ENCODE measurements around the gene CARMIL1.

The CARMIL1 gene

GRCh38 chr6:25628471-25629197 lies 349.5 kb downstream of the CARMIL1 start:
- H3K4me1 ChIP-seq (ENCODE audit: control insufficient read depth, insufficient read depth, low read length), result no peaks in the 10 kb centered on the region
- no peak overlapping the region for H3K27ac ChIP-seq (ENCODE audit: low read depth, low read length)
- no peak overlapping the region for H3K4me3 ChIP-seq (ENCODE audit: low read length)
- H3K9ac ChIP-seq (ENCODE audit: low read length), result no peak overlapping the region
- no peaks in the 10 kb centered on the region for H3K27me3 ChIP-seq (ENCODE audit: control insufficient read depth, insufficient read depth, low read length)
- H3K36me3 ChIP-seq (ENCODE audit: control insufficient read depth, insufficient read depth, low read length), result no peaks in the 10 kb centered on the region

- Histone ChIP-seq H3K9ac (ENCODE audit: low read length) (no peak overlapping the region), H3K4me3 (ENCODE audit: low read length) (no peak overlapping the region), H3K27ac (ENCODE audit: low read depth, low read length) (no peak overlapping the region), H3K27me3 (ENCODE audit: control insufficient read depth, insufficient read depth, low read length) (no peaks in the 10 kb centered on the region), H3K36me3 (ENCODE audit: control insufficient read depth, insufficient read depth, low read length) (no peaks in the 10 kb centered on the region), H3K4me1 (ENCODE audit: control insufficient read depth, insufficient read depth, low read length) (no peaks in the 10 kb centered on the region)
Observed at GRCh38 chr6:25629198-25629576, 350.0 kb downstream of the CARMIL1 start.

DNA sequence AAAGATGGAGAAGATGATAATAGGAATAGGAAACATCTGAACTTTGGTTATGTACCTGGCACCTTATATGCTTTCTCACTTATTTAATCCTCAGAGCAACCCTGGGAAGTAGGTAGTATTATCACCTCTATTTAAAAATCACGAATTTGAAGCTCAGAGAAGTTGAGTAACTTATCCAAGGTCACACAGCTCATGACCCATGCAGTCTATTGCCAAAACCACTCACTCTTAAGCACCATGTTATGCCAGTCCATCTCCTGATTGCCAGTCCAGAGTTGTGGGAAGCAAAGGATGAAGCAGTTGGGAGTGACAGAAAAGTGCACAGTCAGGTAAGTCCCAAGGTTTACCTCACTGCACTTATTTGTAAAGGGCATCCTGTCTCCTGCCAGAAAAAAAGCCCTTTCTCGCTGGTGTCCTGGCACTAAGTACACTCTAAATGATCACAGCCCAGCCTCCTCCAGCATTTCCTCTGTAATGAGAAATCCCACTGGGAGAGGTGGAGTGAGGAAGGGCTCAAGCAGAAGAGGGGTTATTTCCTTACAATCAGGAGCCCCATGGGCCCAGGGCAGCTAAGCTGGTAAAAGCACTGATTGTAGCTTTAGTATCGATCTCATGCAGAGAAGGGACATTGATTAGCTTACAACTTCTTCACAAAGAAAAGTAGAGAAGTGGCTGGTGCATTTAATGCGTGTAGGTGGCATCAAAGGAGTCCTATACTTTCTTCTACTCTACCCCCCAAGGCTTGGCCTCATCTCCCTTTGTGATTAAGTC lies 351.5 kb downstream of the CARMIL1 start:
- no peaks in the 10 kb centered on the region for H3K36me3 ChIP-seq (ENCODE audit: control insufficient read depth, insufficient read depth, low read length)
- H3K27ac ChIP-seq (ENCODE audit: low read depth, low read length), result no peak overlapping the region

DNA sequence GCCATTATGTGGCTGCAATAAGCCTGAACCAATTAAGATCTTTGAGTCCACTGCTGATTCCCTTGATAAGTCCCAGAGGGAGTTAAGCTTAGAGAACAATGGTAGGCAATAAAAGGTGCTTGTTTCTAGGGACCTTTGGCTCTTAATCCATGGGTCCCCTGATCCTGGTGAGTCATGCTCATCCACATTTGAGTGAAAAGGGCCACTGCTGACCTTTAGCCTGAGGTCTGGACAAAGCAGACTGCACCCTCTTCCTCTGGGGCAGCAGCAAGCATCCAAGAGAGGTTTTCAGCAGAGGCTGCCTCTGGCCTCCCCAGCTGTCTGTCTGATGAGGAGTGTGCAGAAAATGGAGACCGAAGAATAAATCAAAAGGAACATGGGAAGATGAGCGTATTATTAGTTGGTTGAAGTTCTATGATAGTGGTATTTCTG lies 356.7 kb downstream of the CARMIL1 start:
- no peak overlapping the region for H3K9ac ChIP-seq (ENCODE audit: low read length)
- no peak overlapping the region for H3K27ac ChIP-seq (ENCODE audit: low read depth, low read length)
- no peak overlapping the region for H3K4me3 ChIP-seq (ENCODE audit: low read length)
- H3K4me1 ChIP-seq (ENCODE audit: control insufficient read depth, insufficient read depth, low read length), result no peaks in the 10 kb centered on the region
- no peaks in the 10 kb centered on the region for H3K36me3 ChIP-seq (ENCODE audit: control insufficient read depth, insufficient read depth, low read length)
- no peaks in the 10 kb centered on the region for H3K27me3 ChIP-seq (ENCODE audit: control insufficient read depth, insufficient read depth, low read length)

More for the DNA sequence above, 351.5 kb downstream of the CARMIL1 start:
- H3K9ac ChIP-seq (ENCODE audit: low read length), result no peak overlapping the region
- H3K4me1 ChIP-seq (ENCODE audit: control insufficient read depth, insufficient read depth, low read length), result no peaks in the 10 kb centered on the region
- no peaks in the 10 kb centered on the region for H3K27me3 ChIP-seq (ENCODE audit: control insufficient read depth, insufficient read depth, low read length)
- no peak overlapping the region for H3K4me3 ChIP-seq (ENCODE audit: low read length)

DNA sequence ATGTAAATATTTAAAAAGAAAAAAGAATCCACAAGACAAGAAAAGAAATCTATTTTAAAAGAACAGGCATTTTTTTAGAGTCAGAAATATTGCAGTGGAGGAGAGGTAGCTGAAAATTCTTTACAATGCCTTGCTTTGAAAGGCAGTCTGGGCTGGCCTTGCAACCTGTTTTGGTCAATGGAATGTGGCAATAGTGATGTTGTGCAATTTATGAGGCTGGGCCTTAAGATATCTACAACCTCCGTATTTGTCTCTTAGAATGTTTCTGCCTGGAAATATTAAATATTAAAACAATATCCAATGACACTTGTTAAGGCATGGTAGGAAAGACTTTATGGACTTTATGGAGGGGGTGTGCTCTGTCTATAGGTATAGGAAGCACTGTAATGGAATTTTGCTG lies 358.0 kb downstream of the CARMIL1 start:
- Histone ChIP-seq H3K9ac (ENCODE audit: low read length) (no peak overlapping the region), H3K4me3 (ENCODE audit: low read length) (no peak overlapping the region), H3K36me3 (ENCODE audit: control insufficient read depth, insufficient read depth, low read length) (no peaks in the 10 kb centered on the region), H3K27me3 (ENCODE audit: control insufficient read depth, insufficient read depth, low read length) (no peaks in the 10 kb centered on the region), H3K4me1 (ENCODE audit: control insufficient read depth, insufficient read depth, low read length) (no peaks in the 10 kb centered on the region), H3K27ac (ENCODE audit: low read depth, low read length) (no peak overlapping the region)

- Histone ChIP-seq H3K36me3 (ENCODE audit: control insufficient read depth, insufficient read depth, low read length) (no peaks in the 10 kb centered on the region), H3K27me3 (ENCODE audit: control insufficient read depth, insufficient read depth, low read length) (no peaks in the 10 kb centered on the region)
Observed at GRCh38 chr6:25637960-25638434, 358.8 kb downstream of the CARMIL1 start.

GRCh38 chr6:25639653-25640052 lies 360.5 kb downstream of the CARMIL1 start:
- Histone ChIP-seq H3K36me3 (ENCODE audit: control insufficient read depth, insufficient read depth, low read length) (no peaks in the 10 kb centered on the region), H3K4me3 (ENCODE audit: low read length) (no peak overlapping the region), H3K27me3 (ENCODE audit: control insufficient read depth, insufficient read depth, low read length) (no peaks in the 10 kb centered on the region)

More at GRCh38 chr6:25637960-25638434, 358.8 kb downstream of the CARMIL1 start:
- H3K4me3 ChIP-seq (ENCODE audit: low read length), result no peak overlapping the region
- H3K4me1 ChIP-seq (ENCODE audit: control insufficient read depth, insufficient read depth, low read length), result no peaks in the 10 kb centered on the region
- no peak overlapping the region for H3K27ac ChIP-seq (ENCODE audit: low read depth, low read length)
- no peak overlapping the region for H3K9ac ChIP-seq (ENCODE audit: low read length)

GRCh38 chr6:25640446-25640845 lies 361.3 kb downstream of the CARMIL1 start:
- no peaks in the 10 kb centered on the region for H3K27me3 ChIP-seq (ENCODE audit: control insufficient read depth, insufficient read depth, low read length)
- H3K4me1 ChIP-seq (ENCODE audit: control insufficient read depth, insufficient read depth, low read length), result no peaks in the 10 kb centered on the region
- no peak overlapping the region for H3K9ac ChIP-seq (ENCODE audit: low read length)
- no peaks in the 10 kb centered on the region for H3K36me3 ChIP-seq (ENCODE audit: control insufficient read depth, insufficient read depth, low read length)
- H3K27ac ChIP-seq (ENCODE audit: low read depth, low read length), result no peak overlapping the region
- no peak overlapping the region for H3K4me3 ChIP-seq (ENCODE audit: low read length)

More at GRCh38 chr6:25639653-25640052, 360.5 kb downstream of the CARMIL1 start:
- Histone ChIP-seq H3K9ac (ENCODE audit: low read length) (no peak overlapping the region), H3K4me1 (ENCODE audit: control insufficient read depth, insufficient read depth, low read length) (no peaks in the 10 kb centered on the region), H3K27ac (ENCODE audit: low read depth, low read length) (no peak overlapping the region)

DNA sequence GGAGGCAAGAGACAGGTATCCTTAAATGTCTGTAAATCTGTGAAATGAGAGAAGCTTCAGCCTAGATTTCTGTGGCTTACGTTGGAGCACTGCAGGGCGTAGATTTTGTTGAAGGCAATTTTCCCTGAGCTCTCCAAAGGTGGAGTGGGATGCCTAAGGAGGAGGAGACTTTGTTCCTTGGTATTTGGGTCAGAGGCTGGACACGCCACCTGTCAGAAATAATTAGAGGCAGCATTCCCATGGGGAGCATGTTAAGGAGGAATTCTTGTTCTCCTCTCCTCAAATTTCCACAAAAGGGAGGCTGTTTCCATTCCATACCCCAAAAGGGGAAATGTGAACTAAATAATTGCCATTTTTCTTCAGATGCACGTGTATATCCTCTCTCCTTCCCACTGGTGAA lies 361.7 kb downstream of the CARMIL1 start:
- Histone ChIP-seq H3K9ac (ENCODE audit: low read length) (no peak overlapping the region), H3K36me3 (ENCODE audit: control insufficient read depth, insufficient read depth, low read length) (no peaks in the 10 kb centered on the region), H3K4me1 (ENCODE audit: control insufficient read depth, insufficient read depth, low read length) (no peaks in the 10 kb centered on the region), H3K27ac (ENCODE audit: low read depth, low read length) (no peak overlapping the region), H3K27me3 (ENCODE audit: control insufficient read depth, insufficient read depth, low read length) (no peaks in the 10 kb centered on the region), H3K4me3 (ENCODE audit: low read length) (no peak overlapping the region)

GRCh38 chr6:25641377-25641776 lies 362.2 kb downstream of the CARMIL1 start:
- H3K27ac ChIP-seq (ENCODE audit: low read depth, low read length), result no peak overlapping the region
- no peaks in the 10 kb centered on the region for H3K36me3 ChIP-seq (ENCODE audit: control insufficient read depth, insufficient read depth, low read length)
- no peaks in the 10 kb centered on the region for H3K27me3 ChIP-seq (ENCODE audit: control insufficient read depth, insufficient read depth, low read length)
- no peak overlapping the region for H3K4me3 ChIP-seq (ENCODE audit: low read length)
- no peak overlapping the region for H3K9ac ChIP-seq (ENCODE audit: low read length)
- no peaks in the 10 kb centered on the region for H3K4me1 ChIP-seq (ENCODE audit: control insufficient read depth, insufficient read depth, low read length)

GRCh38 chr6:25641940-25642666 lies 362.9 kb downstream of the CARMIL1 start:
- H3K9ac ChIP-seq (ENCODE audit: low read length), result no peak overlapping the region
- H3K4me1 ChIP-seq (ENCODE audit: control insufficient read depth, insufficient read depth, low read length), result no peaks in the 10 kb centered on the region
- no peak overlapping the region for H3K4me3 ChIP-seq (ENCODE audit: low read length)
- H3K27ac ChIP-seq (ENCODE audit: low read depth, low read length), result no peak overlapping the region
- H3K27me3 ChIP-seq (ENCODE audit: control insufficient read depth, insufficient read depth, low read length), result no peaks in the 10 kb centered on the region
- no peaks in the 10 kb centered on the region for H3K36me3 ChIP-seq (ENCODE audit: control insufficient read depth, insufficient read depth, low read length)

DNA sequence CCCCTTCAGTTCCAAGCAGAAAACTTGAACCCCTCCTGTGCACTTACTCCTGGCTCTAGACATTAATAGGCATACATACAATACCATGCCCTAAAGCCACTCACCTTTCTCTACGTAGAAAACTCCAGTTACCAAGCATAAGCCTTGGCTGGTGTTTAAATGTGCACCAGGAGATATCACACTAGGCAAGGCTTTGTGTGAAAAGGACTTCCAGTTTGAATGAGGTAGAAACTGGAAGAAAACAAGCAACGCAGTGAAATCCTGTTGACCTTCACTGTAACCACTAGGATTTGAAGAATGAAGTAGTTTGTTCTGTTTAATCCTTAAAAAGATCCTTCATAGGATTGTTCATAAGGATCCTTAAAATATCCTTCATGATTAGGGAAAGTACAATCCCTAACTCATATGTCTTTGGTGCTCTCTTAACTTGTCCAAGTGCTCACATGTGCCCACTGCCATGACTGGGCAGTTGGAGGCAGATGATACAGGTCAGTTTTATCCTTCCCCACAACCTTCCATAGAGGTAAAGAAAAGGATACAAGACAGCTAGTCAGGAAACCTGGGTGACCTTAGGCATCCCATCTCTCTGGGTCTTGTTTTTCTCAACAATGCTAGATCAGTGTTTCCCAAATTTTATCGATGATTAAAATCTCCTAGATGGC lies 363.6 kb downstream of the CARMIL1 start:
- Histone ChIP-seq H3K27ac (ENCODE audit: low read depth, low read length) (no peak overlapping the region), H3K4me3 (ENCODE audit: low read length) (no peak overlapping the region), H3K36me3 (ENCODE audit: control insufficient read depth, insufficient read depth, low read length) (no peaks in the 10 kb centered on the region), H3K4me1 (ENCODE audit: control insufficient read depth, insufficient read depth, low read length) (no peaks in the 10 kb centered on the region), H3K27me3 (ENCODE audit: control insufficient read depth, insufficient read depth, low read length) (no peaks in the 10 kb centered on the region), H3K9ac (ENCODE audit: low read length) (no peak overlapping the region)
